B cell (primary cell): ENCODE measurements around the gene MAML3.

Source experiments
- CTCF ChIP-seq: fragments of 200-600 bp; IDR thresholded peaks from one replicate; pipeline ENCODE4 v1.8.0; 2022; ENCODE audit warnings: antibody characterized with exemption, mild to moderate bottlenecking
- EZH2 ChIP-seq: IDR thresholded peaks from 2 replicates; pipeline ENCODE4 v1.6.1; 2012; ENCODE audit warnings: borderline replicate concordance, low read depth, mild to moderate bottlenecking, moderate library complexity, low read length; ENCODE audit not compliant: insufficient read depth, poor library complexity, severe bottlenecking

GRCh38 chr4:139669890-139670289 lies 484.1 kb downstream of the MAML3 start:
- TF ChIP-seq CTCF (no peak), EZH2 (no peak)
